Activated CD4-positive, alpha-beta T cell treated with anti-CD3 and anti-CD28 coated beads, Interleukin-2, amount 10 ng/mL, durations not matched to agents 7 days and 5 days (primary cell): Measurements from ENCODE around the gene SLC35F3. TPM values are rescaled to one million over a fixed set of nuclear protein-coding genes. Genes with fewer than 3 reads are reported as not detected.
"Not testable (repeated sequence)": the region's sequence is repeated elsewhere in the genome, so short reads cannot be mapped to it uniquely, and the experiment has no call there.

Experiments used
- CTCF ChIA-PET: fragments of 350-600 bp; sonication (Branson Sonifier 250); formaldehyde crosslinking; loops from one replicate; lab custom pipeline; 2021; ENCODE audit warnings: antibody characterized with exemption; lab: Charles Lee
- POLR2A ChIA-PET: fragments of 350-600 bp; sonication (Branson Sonifier 250); formaldehyde crosslinking; loops from one replicate; lab custom pipeline; 2021; ENCODE audit warnings: antibody characterized with exemption; lab: Charles Lee
- DNase-seq: peaks from one replicate; pipeline ENCODE4 v3.0.0-alpha.2; 2020
- H3K27ac Mint-ChIP-seq: one replicate; pipeline ENCODE4 v1.8.0; 2021; ENCODE audit warnings: mild to moderate bottlenecking, moderate library complexity, mixed read lengths
- H3K27me3 Mint-ChIP-seq: one replicate; pipeline ENCODE4 v1.8.0; 2021; ENCODE audit warnings: mixed read lengths
- H3K36me3 Mint-ChIP-seq: one replicate; pipeline ENCODE4 v1.8.0; 2021; ENCODE audit warnings: low read depth, mixed read lengths
- H3K4me1 Mint-ChIP-seq: one replicate; pipeline ENCODE4 v1.8.0; 2021; ENCODE audit warnings: mixed read lengths
- H3K4me3 Mint-ChIP-seq: one replicate; pipeline ENCODE4 v1.8.0; 2021; ENCODE audit warnings: mild to moderate bottlenecking, moderate library complexity, mixed read lengths
- H3K9me3 Mint-ChIP-seq: one replicate; pipeline ENCODE4 v1.8.0; 2021; ENCODE audit warnings: mixed read lengths
- total RNA-seq, 2 experiments: library from RNA; stranded (reverse); gene quantifications; one replicate each; pipeline ENCODE4 v1.2.3, GENCODE V29; 2021

SLC35F3 gene
- total RNA-seq, 2 experiments from 2014 or later = 5.9 to 6.5 TPM

DNA sequence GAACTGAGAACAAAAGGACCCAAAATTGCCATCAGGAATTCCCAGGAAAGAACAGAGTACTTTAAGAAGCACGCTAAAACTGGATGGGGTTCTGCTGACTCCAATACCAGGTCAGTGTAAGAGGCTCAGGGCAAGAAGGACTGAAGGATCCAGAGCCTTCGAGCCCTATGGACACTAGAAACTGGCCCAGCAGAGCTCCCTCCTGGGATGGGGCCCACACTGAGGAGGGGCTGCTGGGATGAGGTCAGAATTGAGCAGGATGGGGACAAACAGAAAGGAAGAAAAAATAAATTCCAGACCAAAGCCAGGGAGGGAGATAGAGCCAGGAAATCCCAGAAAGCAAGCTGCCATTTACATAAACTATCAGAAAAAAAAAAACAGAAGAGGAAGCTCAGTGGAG is 246.4 kb downstream of the SLC35F3 start:
- Mint-ChIP-seq H3K9me3 (peaks cover 8% of the 10 kb centered on the region), H3K27me3 (peaks cover 26% of the 10 kb centered on the region), H3K4me3 (no peak overlapping the region), H3K4me1 (no peaks in the 10 kb centered on the region), H3K36me3 (no peaks in the 10 kb centered on the region), H3K27ac (no peak overlapping the region)
- no peak for DNase-seq
- CTCF ChIA-PET = interaction anchor here (1.1 kb wide), 1 partner anchor 14 kb away, joined by 3 read pairs; no protein-coding TSS in a partner anchor
- POLR2A ChIA-PET = no interaction called here

DNA sequence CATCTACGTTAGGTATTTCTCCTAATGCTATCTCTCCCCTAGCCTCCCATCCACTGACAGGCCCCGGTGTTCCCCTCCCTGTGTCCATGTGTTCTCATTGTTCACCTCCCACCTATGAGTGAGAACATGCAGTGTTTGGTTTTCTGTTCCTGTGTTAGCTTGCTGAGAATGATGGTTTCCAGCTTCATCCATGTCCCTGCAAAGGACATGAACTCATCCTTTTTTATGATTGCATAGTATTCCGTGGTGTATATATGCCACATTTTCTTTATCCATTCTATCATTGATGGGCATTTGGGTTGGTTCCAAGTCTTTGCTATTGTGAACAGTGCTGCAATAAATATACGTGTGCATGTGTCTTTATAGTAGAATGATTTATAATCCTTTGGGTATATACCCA is 247.9 kb downstream of the SLC35F3 start:
- not testable (repeated sequence) for H3K9me3 Mint-ChIP-seq
- peaks cover 26% of the 10 kb centered on the region for H3K27me3 Mint-ChIP-seq
- CTCF ChIA-PET = interaction anchor here (0.6 kb wide), 1 partner anchor 48 kb away, joined by 3 read pairs; no protein-coding TSS in a partner anchor

DNA sequence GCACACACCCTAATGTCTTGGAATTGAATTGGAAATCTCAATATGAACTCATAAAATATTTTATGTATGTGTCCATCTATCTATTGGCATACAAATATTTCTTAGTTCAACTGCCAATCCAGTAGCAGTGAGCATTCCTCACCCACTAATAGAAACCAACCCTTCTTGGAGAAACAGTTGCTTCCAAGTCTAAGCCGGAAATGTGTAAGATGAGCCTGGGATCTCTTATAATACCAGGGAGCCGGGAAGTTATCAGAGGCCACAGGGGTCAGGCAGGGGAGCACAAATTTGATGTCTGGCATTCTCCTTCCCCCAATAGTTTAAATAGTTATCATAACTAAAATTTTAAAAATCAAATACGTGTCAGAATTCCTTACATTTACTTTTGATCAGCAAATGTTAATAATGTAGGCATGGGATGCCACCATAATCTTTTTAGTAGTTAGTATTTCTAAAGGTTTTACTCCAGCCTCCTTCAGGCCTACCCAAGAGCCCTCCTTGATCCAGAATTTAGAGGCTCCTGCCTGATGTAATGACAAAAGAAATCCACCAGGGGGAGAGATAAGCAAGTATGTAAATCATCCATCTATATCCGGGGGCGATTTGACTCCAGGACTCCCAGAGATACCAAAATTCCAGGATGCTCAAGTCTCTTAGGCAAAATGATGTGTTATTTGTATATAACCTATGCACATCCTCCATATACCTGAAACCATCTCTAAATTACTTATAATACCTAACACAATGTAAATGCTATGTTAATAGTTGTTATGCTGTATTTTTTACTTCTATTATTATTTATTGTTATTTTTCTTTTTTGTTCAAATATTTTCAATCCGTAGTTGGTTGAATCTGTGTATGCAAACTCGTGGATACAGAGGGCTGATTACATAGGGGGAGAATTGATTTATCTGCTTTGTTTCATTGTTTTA is 250.1 kb downstream of the SLC35F3 start:
- ChIA-PET POLR2A (interaction anchor here (0.6 kb wide), 1 partner anchor 139 kb away, joined by 3 read pairs; no protein-coding TSS in a partner anchor), CTCF (interaction anchor here (0.7 to 1.2 kb wide), 4 partner anchors 13 to 155 kb away, joined by 3 to 4 read pairs (median 4); no protein-coding TSS in a partner anchor)
- DNase-seq = peak; percentile 56
- H3K27me3 Mint-ChIP-seq = peaks cover 22% of the 10 kb centered on the region
- no peaks in the 10 kb centered on the region for H3K9me3 Mint-ChIP-seq
- H3K4me3 Mint-ChIP-seq = no peak overlapping the region
- H3K4me1 Mint-ChIP-seq = no peaks in the 10 kb centered on the region
- no peaks in the 10 kb centered on the region for H3K36me3 Mint-ChIP-seq
- H3K27ac Mint-ChIP-seq = no peak overlapping the region

More for the DNA sequence above, 247.9 kb downstream of the SLC35F3 start:
- H3K27ac Mint-ChIP-seq, DNase-seq, POLR2A ChIA-PET, H3K36me3 Mint-ChIP-seq, H3K4me1 Mint-ChIP-seq, H3K4me3 Mint-ChIP-seq: not testable (repeated sequence)

- H3K4me3 Mint-ChIP-seq = no peak overlapping the region
- ChIA-PET POLR2A (no interaction called here), CTCF (interaction anchor here (0.9 to 1.9 kb wide), 3 partner anchors 13 to 325 kb away, joined by 4 to 6 read pairs (median 5); no protein-coding TSS in a partner anchor)
- no peaks in the 10 kb centered on the region for H3K36me3 Mint-ChIP-seq
- peaks cover 28% of the 10 kb centered on the region for H3K4me1 Mint-ChIP-seq
- no peak for DNase-seq
- no peak overlapping the region for H3K27ac Mint-ChIP-seq
- H3K27me3 Mint-ChIP-seq = peaks cover 14% of the 10 kb centered on the region
- no peaks in the 10 kb centered on the region for H3K9me3 Mint-ChIP-seq
Measured at GRCh38 chr1:234162661-234163060, 258.2 kb downstream of the SLC35F3 start.

DNA sequence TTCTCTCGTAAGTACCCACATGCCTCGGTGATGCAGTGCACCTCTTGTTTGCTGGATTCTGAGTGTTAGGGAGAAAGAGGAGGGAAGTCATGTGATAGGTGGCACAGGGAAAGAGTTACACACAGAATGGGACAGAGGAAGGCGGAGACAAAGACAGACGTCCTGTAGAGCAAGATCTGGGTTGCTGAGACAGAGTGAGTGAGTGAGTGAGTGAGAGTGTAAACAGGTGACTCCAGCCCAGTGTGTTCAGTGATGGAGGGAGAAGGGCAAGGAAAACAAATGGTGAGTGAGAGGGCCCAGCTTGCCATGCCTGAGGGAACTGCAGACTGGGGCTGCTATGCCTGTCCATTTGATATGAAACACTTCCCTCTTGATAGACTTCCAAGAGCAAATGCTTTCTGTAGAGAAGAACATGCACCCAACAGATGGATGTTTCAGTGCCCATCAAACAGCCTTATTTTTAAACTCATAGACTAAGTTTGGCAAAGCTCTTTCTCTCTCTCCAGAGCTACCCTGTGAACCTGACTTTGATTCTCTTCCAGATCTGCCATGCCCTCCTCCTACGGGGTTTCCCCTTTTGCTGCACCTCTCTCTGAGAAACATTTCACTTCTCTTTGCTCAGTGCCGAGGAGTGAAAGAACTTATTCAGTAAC is 258.9 kb downstream of the SLC35F3 start:
- H3K36me3 Mint-ChIP-seq = no peaks in the 10 kb centered on the region
- no peak for DNase-seq
- H3K4me1 Mint-ChIP-seq = peaks cover 31% of the 10 kb centered on the region
- H3K9me3 Mint-ChIP-seq = no peaks in the 10 kb centered on the region
- no peak overlapping the region for H3K4me3 Mint-ChIP-seq
- H3K27me3 Mint-ChIP-seq = peaks cover 11% of the 10 kb centered on the region
- CTCF ChIA-PET = interaction anchor here (1.1 to 1.9 kb wide), 5 partner anchors 14 to 149 kb away, joined by 3 to 6 read pairs (median 4); no protein-coding TSS in a partner anchor
- POLR2A ChIA-PET = interaction anchor here (0.6 kb wide), 1 partner anchor 45 kb away, joined by 3 read pairs; no protein-coding TSS in a partner anchor
- H3K27ac Mint-ChIP-seq = no peak overlapping the region

- Mint-ChIP-seq H3K36me3 (peaks cover 6% of the 10 kb centered on the region), H3K9me3 (peaks cover 2% of the 10 kb centered on the region), H3K4me3 (no peak overlapping the region), H3K4me1 (peaks cover 39% of the 10 kb centered on the region), H3K27me3 (peaks cover 11% of the 10 kb centered on the region), H3K27ac (no peak overlapping the region)
- ChIA-PET CTCF (interaction anchor here (0.6 to 1.9 kb wide), 9 partner anchors 12 to 713 kb away, joined by 3 to 5 read pairs (median 4); no protein-coding TSS in a partner anchor), POLR2A (interaction anchor here (0.6 kb wide), 1 partner anchor 44 kb away, joined by 3 read pairs; no protein-coding TSS in a partner anchor)
- DNase-seq = no peak
Measured at GRCh38 chr1:234164098-234164709, 259.7 kb downstream of the SLC35F3 start.

- H3K36me3 Mint-ChIP-seq = peaks cover 18% of the 10 kb centered on the region
- DNase-seq = no peak
- H3K4me3 Mint-ChIP-seq = no peak overlapping the region
- peaks cover 73% of the 10 kb centered on the region for H3K4me1 Mint-ChIP-seq
- H3K27me3 Mint-ChIP-seq = peaks cover 11% of the 10 kb centered on the region
- ChIA-PET CTCF (interaction anchor here (1.3 to 1.6 kb wide), 3 partner anchors 11 to 88 kb away, joined by 3 to 8 read pairs (median 3); no protein-coding TSS in a partner anchor), POLR2A (no interaction called here)
- peak overlapping the region; percentile 57 for H3K27ac Mint-ChIP-seq
- H3K9me3 Mint-ChIP-seq = peaks cover 2% of the 10 kb centered on the region
Measured at GRCh38 chr1:234168061-234168724, 263.7 kb downstream of the SLC35F3 start.

DNA sequence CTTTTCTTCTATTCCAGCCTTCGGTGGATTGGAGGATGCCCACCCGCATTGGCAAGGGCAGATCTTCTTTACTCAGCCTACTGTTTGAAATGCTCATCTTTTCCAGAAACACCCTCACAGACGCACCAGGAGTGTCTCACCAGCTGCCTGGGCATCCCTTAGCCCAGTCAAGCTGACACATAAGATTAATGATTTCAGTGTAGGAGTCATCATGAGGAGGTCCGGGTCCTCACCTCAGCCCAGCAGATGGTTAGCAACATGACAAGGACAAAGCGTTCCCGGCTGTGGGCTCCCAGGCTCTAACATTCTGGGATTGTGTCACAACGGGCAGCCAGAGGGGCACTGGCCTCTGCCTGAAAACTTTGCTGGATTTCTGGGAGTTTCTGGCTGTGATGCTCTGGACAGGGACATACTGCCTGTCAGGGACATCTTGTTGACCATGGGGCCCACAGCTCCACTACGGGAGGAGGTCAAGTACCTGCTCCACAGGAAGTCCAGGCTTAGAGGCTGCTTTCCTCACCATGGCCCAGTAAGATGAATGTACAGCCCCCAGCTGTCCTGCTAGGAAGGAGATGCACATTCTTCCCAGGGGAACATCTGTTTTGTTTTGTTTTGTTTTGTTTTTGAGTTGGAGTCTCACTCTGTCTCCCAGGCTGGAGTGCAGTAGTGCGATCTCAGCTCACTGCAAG is 264.8 kb downstream of the SLC35F3 start:
- H3K4me3 Mint-ChIP-seq = no peak overlapping the region
- H3K36me3 Mint-ChIP-seq = peaks cover 18% of the 10 kb centered on the region
- H3K27ac Mint-ChIP-seq = peak overlapping the region; percentile 86
- ChIA-PET CTCF (interaction anchor here (1.5 to 5.8 kb wide), 5 partner anchors 10 to 140 kb away, joined by 5 to 51 read pairs (median 8); no protein-coding TSS in a partner anchor), POLR2A (no interaction called here)
- peaks cover 8% of the 10 kb centered on the region for H3K27me3 Mint-ChIP-seq
- peaks cover 2% of the 10 kb centered on the region for H3K9me3 Mint-ChIP-seq
- H3K4me1 Mint-ChIP-seq = peaks cover 66% of the 10 kb centered on the region
- no peak for DNase-seq

DNA sequence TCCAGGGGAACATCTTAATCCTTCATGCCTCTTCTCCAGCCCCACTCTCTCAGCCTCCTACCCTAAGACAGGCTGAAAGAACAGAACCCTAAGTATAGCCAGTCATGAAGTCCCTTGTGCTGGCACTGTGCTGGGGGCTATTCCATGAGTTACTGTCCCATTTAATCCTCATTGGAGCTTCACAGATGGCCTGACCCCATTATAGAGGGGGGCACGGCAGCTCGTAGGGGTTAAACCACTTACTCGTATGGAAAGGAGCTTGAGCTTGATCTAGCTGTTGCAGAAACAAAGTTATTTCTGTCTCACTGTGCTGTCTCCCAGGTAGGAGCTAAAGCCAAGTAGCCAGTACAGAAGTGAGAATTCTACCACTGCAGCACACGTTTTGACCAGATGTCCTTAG is 265.6 kb downstream of the SLC35F3 start:
- no peak for DNase-seq
- ChIA-PET POLR2A (no interaction called here), CTCF (interaction anchor here (0.6 to 5.8 kb wide), 6 partner anchors 9 to 139 kb away, joined by 3 to 51 read pairs (median 6); no protein-coding TSS in a partner anchor)
- Mint-ChIP-seq H3K4me1 (peaks cover 60% of the 10 kb centered on the region), H3K4me3 (peak overlapping the region; percentile 21), H3K9me3 (peaks cover 2% of the 10 kb centered on the region), H3K27me3 (peaks cover 2% of the 10 kb centered on the region), H3K27ac (peak overlapping the region; percentile 86), H3K36me3 (peaks cover 18% of the 10 kb centered on the region)

- CTCF ChIA-PET = interaction anchor here (2.1 to 5.8 kb wide), 4 partner anchors 15 to 139 kb away, joined by 5 to 51 read pairs (median 9); no protein-coding TSS in a partner anchor
- peaks cover 58% of the 10 kb centered on the region for H3K4me1 Mint-ChIP-seq
- H3K9me3 Mint-ChIP-seq = peaks cover 2% of the 10 kb centered on the region
- peak overlapping the region; percentile 86 for H3K27ac Mint-ChIP-seq
- H3K27me3 Mint-ChIP-seq = no peaks in the 10 kb centered on the region
- peak; percentile 32 for DNase-seq
- peaks cover 18% of the 10 kb centered on the region for H3K36me3 Mint-ChIP-seq
- H3K4me3 Mint-ChIP-seq = peak overlapping the region; percentile 28
- POLR2A ChIA-PET = no interaction called here
Measured at GRCh38 chr1:234170622-234171021, 266.1 kb downstream of the SLC35F3 start.

- Mint-ChIP-seq H3K36me3 (peaks cover 21% of the 10 kb centered on the region), H3K27ac (no peak overlapping the region), H3K27me3 (peaks cover 17% of the 10 kb centered on the region), H3K4me3 (no peak overlapping the region), H3K4me1 (peaks cover 43% of the 10 kb centered on the region), H3K9me3 (peaks cover 14% of the 10 kb centered on the region)
- ChIA-PET CTCF (interaction anchor here (1.5 to 5.8 kb wide), 2 partner anchors 12 to 48 kb away, joined by 3 to 51 read pairs; no protein-coding TSS in a partner anchor), POLR2A (no interaction called here)
- no peak for DNase-seq
Measured at GRCh38 chr1:234173968-234174367, 269.5 kb downstream of the SLC35F3 start.
